HepG2 (cell line): ENCODE measurements around the gene CMIP. TPM values are rescaled to one million over a fixed set of nuclear protein-coding genes. Genes with fewer than 3 reads are reported as not detected.

ENCODE experiments used
- BHLHE40 ChIP-seq: IDR thresholded peaks from 2 replicates; pipeline ENCODE4 v1.6.1; 2011; ENCODE audit warnings: low read length, improper control_type of control experiment
- CC2D1A ChIP-seq: sonication (generic); formaldehyde crosslinking; IDR thresholded peaks from 2 replicates; pipeline ENCODE4 v1.8.1; 2023; ENCODE audit warnings: mild to moderate bottlenecking, missing genetic modification reagents
- MED1 ChIP-seq: sonication (generic); formaldehyde crosslinking; IDR thresholded peaks from 2 replicates; pipeline ENCODE4 v1.4.0; 2020; ENCODE audit warnings: missing genetic modification reagents
- NFKB2 ChIP-seq: sonication (generic); formaldehyde crosslinking; IDR thresholded peaks from 2 replicates; pipeline ENCODE4 v1.4.0; 2020; ENCODE audit warnings: missing genetic modification reagents, borderline replicate concordance
- NFYC ChIP-seq: IDR thresholded peaks from 2 replicates; pipeline ENCODE4 v1.6.1; 2016; ENCODE audit warnings: missing genetic modification reagents, missing compliant biosample characterization
- PITX1 ChIP-seq: sonication (generic); formaldehyde crosslinking; IDR thresholded peaks from 2 replicates; pipeline ENCODE4 v1.5.1; 2020; ENCODE audit warnings: mild to moderate bottlenecking, missing genetic modification reagents
- SALL1 ChIP-seq: sonication (generic); formaldehyde crosslinking; IDR thresholded peaks from 2 replicates; pipeline ENCODE4 v1.8.0; 2022; ENCODE audit warnings: mild to moderate bottlenecking, missing genetic modification reagents
- SIN3A ChIP-seq: IDR thresholded peaks from 2 replicates; pipeline ENCODE4 v1.6.1; 2011; ENCODE audit warnings: low read depth, mild to moderate bottlenecking, control low read depth, low read length, borderline replicate concordance
- TEAD2 ChIP-seq: sonication (generic); formaldehyde crosslinking; IDR thresholded peaks from 2 replicates; pipeline ENCODE4 v1.9.0; 2021; ENCODE audit warnings: missing genetic modification reagents
- ZEB1 ChIP-seq: IDR thresholded peaks from 2 replicates; pipeline ENCODE4 v1.6.1; 2012; ENCODE audit warnings: mild to moderate bottlenecking, low read depth, inconsistent platforms; ENCODE audit not compliant: insufficient replicate concordance
- ZFP62 ChIP-seq: sonication (generic); formaldehyde crosslinking; IDR thresholded peaks from 2 replicates; pipeline ENCODE4 v1.4.0; 2020; ENCODE audit warnings: missing genetic modification reagents
- ZFX ChIP-seq: sonication (generic); formaldehyde crosslinking; IDR thresholded peaks from 2 replicates; pipeline ENCODE4 v1.4.0; 2020; ENCODE audit warnings: mild to moderate bottlenecking, low read depth, missing genetic modification reagents, moderate library complexity
- ZNF253 ChIP-seq: sonication (generic); formaldehyde crosslinking; IDR thresholded peaks from 2 replicates; pipeline ENCODE4 v1.8.0; 2022; ENCODE audit warnings: mild to moderate bottlenecking, missing genetic modification reagents, borderline replicate concordance
- ZNF317 ChIP-seq: sonication (generic); formaldehyde crosslinking; IDR thresholded peaks from 2 replicates; pipeline ENCODE4 v1.5.0; 2020; ENCODE audit warnings: mild to moderate bottlenecking, missing genetic modification reagents
- ZNF431 ChIP-seq: sonication (generic); formaldehyde crosslinking; IDR thresholded peaks from 2 replicates; pipeline ENCODE4 v1.9.0; 2022; ENCODE audit warnings: missing genetic modification reagents, low read depth, mild to moderate bottlenecking, borderline replicate concordance
- ZNF564 ChIP-seq: sonication (generic); formaldehyde crosslinking; IDR thresholded peaks from 2 replicates; pipeline ENCODE4 v1.8.1; 2023; ENCODE audit warnings: mild to moderate bottlenecking, missing genetic modification reagents
- ZNF644 ChIP-seq: IDR thresholded peaks from 2 replicates; pipeline ENCODE4 v1.6.1; 2016; ENCODE audit warnings: low read depth
- ZNF691 ChIP-seq: sonication (generic); formaldehyde crosslinking; IDR thresholded peaks from 2 replicates; pipeline ENCODE4 v1.4.0; 2020; ENCODE audit warnings: missing genetic modification reagents, low read depth, mild to moderate bottlenecking, borderline replicate concordance
- ZNF709 ChIP-seq: sonication (generic); formaldehyde crosslinking; IDR thresholded peaks from 2 replicates; pipeline ENCODE4 v1.5.0; 2020; ENCODE audit warnings: mild to moderate bottlenecking, missing genetic modification reagents
- polyA plus RNA-seq, 8 experiments: library from polyadenylated mRNA; depleted of rRNA in 3 of 8; stranded (reverse) in 7 of 8; unstranded in 1 of 8; fragments of >200 nt; fragmentation: Illumina TruSeq in 4 of 8; extraction: Trizol in 4 of 8; gene quantifications; 2 replicates each; pipeline versions ENCODE4 v1.2.1 to v1.2.3, GENCODE V29; 2011 to 2016; ENCODE audit warnings: low read depth in 4 of 8, missing spikeins in 1 of 8, mixed read lengths in 1 of 8; ENCODE audit not compliant: insufficient read depth in 1 of 8
- total RNA-seq, 5 experiments: library from RNA; depleted of rRNA; stranded (reverse); fragments of >200 nt; fragmentation: Illumina TruSeq; extraction: Trizol; gene quantifications; 2 replicates each; pipeline ENCODE4 v1.2.3, GENCODE V29; 2016; ENCODE audit warnings: low read depth in 1 of 5
- TF ChIP-seq, protein P1 (sequence below): sonication (generic); formaldehyde crosslinking; IDR thresholded peaks from 2 replicates; pipeline ENCODE4 v1.4.0; 2020; ENCODE audit warnings: missing genetic modification reagents
- TF ChIP-seq, protein P2 (sequence below): sonication (generic); formaldehyde crosslinking; IDR thresholded peaks from 2 replicates; pipeline ENCODE4 v1.5.0; 2020; ENCODE audit warnings: mild to moderate bottlenecking, missing genetic modification reagents, borderline replicate concordance
- TF ChIP-seq, protein P3 (sequence below): sonication (generic); formaldehyde crosslinking; IDR thresholded peaks from 2 replicates; pipeline ENCODE4 v1.5.1; 2020; ENCODE audit warnings: missing genetic modification reagents, mild to moderate bottlenecking, borderline replicate concordance

CMIP gene
- total and polyA plus RNA-seq, 2 of the 13 experiments (the other 11 are each of a cell fraction or from before 2014, with no cell fraction given), result 10.9 to 18.1 TPM

- no peak for TF ChIP-seq ZNF564 (CRISPR knock-in tag)
- TF ChIP-seq NFKB2 (CRISPR knock-in tag), result no peak
- no peak for TF ChIP-seq NFYC (CRISPR knock-in tag)
- TF ChIP-seq BHLHE40, result peak; percentile 82
- TF ChIP-seq ZFP62 (CRISPR knock-in tag), result no peak
- TF ChIP-seq, protein P1, sequence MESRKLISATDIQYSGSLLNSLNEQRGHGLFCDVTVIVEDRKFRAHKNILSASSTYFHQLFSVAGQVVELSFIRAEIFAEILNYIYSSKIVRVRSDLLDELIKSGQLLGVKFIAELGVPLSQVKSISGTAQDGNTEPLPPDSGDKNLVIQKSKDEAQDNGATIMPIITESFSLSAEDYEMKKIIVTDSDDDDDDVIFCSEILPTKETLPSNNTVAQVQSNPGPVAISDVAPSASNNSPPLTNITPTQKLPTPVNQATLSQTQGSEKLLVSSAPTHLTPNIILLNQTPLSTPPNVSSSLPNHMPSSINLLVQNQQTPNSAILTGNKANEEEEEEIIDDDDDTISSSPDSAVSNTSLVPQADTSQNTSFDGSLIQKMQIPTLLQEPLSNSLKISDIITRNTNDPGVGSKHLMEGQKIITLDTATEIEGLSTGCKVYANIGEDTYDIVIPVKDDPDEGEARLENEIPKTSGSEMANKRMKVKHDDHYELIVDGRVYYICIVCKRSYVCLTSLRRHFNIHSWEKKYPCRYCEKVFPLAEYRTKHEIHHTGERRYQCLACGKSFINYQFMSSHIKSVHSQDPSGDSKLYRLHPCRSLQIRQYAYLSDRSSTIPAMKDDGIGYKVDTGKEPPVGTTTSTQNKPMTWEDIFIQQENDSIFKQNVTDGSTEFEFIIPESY (CRISPR knock-in tag), result peak; percentile 82
- TF ChIP-seq, protein P2, sequence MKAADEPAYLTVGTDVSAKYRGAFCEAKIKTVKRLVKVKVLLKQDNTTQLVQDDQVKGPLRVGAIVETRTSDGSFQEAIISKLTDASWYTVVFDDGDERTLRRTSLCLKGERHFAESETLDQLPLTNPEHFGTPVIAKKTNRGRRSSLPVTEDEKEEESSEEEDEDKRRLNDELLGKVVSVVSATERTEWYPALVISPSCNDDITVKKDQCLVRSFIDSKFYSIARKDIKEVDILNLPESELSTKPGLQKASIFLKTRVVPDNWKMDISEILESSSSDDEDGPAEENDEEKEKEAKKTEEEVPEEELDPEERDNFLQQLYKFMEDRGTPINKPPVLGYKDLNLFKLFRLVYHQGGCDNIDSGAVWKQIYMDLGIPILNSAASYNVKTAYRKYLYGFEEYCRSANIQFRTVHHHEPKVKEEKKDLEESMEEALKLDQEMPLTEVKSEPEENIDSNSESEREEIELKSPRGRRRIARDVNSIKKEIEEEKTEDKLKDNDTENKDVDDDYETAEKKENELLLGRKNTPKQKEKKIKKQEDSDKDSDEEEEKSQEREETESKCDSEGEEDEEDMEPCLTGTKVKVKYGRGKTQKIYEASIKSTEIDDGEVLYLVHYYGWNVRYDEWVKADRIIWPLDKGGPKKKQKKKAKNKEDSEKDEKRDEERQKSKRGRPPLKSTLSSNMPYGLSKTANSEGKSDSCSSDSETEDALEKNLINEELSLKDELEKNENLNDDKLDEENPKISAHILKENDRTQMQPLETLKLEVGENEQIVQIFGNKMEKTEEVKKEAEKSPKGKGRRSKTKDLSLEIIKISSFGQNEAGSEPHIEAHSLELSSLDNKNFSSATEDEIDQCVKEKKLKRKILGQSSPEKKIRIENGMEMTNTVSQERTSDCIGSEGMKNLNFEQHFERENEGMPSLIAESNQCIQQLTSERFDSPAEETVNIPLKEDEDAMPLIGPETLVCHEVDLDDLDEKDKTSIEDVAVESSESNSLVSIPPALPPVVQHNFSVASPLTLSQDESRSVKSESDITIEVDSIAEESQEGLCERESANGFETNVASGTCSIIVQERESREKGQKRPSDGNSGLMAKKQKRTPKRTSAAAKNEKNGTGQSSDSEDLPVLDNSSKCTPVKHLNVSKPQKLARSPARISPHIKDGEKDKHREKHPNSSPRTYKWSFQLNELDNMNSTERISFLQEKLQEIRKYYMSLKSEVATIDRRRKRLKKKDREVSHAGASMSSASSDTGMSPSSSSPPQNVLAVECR, result peak; percentile 63
- no peak for TF ChIP-seq ZNF253 (CRISPR knock-in tag)
- no peak for TF ChIP-seq ZNF431 (CRISPR knock-in tag)
- no peak for TF ChIP-seq SIN3A
- TF ChIP-seq, protein P3, sequence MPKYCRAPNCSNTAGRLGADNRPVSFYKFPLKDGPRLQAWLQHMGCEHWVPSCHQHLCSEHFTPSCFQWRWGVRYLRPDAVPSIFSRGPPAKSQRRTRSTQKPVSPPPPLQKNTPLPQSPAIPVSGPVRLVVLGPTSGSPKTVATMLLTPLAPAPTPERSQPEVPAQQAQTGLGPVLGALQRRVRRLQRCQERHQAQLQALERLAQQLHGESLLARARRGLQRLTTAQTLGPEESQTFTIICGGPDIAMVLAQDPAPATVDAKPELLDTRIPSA (CRISPR knock-in tag), result no peak
- no peak; the same call in 1 of the 2 replicates for TF ChIP-seq ZNF317 (CRISPR knock-in tag)
- TF ChIP-seq ZEB1, result no peak
- TF ChIP-seq ZNF691 (CRISPR knock-in tag), result 0 out of 2 replicates have a peak, but pooled peaks have one; percentile 72
- no peak for TF ChIP-seq TEAD2 (CRISPR knock-in tag)
- TF ChIP-seq CC2D1A (CRISPR knock-in tag), result no peak
- no peak for TF ChIP-seq ZNF644 (CRISPR knock-in tag)
- peak; percentile 83 for TF ChIP-seq SALL1 (CRISPR knock-in tag)
- TF ChIP-seq ZNF709 (CRISPR knock-in tag), result no peak
- TF ChIP-seq ZFX (CRISPR knock-in tag), result peak; percentile 63
- peak; percentile 78 for TF ChIP-seq PITX1
- TF ChIP-seq MED1 (CRISPR knock-in tag), result peak; percentile 83
Measured at GRCh38 chr16:81624760-81625543, 180.3 kb downstream of the CMIP start (continued).
